Mesenteric fat pad (tissue), 1 donor: Measurements from ENCODE around the gene APOD. TPM values are rescaled to one million over a fixed set of nuclear protein-coding genes. Genes with fewer than 3 reads are reported as not detected.

Source experiments
- DNase-seq: peaks from one replicate; pipeline ENCODE4 v3.0.0-alpha.2; 2020; ENCODE audit warnings: low spot score
- total RNA-seq: library from RNA; stranded (reverse); fragmentation: NEBNext Ultra II Directional; extraction: Animal tissue kit (Norgen Biotek cat#: 25700); gene quantifications from one replicate; pipeline ENCODE4 v1.2.1, GENCODE V29; 2021
- donor health status: DM: yes; HTN: yes; CAD: no.

The APOD gene
- total RNA-seq, 1 donor from 2014 or later = 362 TPM

DNA sequence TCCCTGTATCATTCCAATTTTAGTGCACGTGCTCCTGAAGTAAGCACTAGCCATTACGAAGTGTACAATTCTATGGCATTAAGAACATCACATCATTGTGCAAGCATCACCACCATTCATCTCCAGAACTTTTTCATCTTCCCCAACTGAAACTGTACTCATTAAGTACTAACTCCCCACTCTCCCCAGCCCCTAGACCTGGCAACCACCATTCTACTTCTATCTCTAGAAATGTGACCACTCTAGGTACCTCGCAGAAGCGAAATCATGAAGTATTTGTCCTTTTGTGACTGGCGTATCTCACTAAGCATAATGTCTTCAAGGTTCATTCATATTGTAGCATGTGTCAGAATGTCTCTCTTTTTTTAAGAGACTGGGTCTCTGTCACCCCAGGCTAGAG, 52.1 kb downstream of the APOD start:
- DNase-seq = no peak

DNA sequence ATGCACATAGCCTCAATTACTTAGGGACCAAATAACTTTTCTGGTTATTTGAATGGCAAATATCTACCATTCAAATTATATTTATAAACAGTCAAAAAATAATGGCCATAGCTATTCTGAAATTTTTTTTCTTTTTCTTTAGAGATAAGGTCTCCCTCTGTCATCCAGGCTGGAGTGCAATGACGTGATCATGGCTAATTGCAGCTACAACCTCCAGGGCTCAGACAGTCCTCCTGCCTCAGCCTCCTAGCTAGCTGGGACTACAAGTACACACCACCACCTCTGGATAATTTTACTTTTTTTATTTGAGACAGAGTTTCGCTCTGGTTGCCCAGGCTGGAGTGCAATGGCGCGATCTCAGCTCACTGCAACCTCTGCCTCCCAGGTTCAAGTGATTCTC, 57.2 kb downstream of the APOD start:
- no peak for DNase-seq

- no peak for DNase-seq
Measured at GRCh38 chr3:195524171-195524896, 59.4 kb downstream of the APOD start.

- no peak for DNase-seq
Measured at GRCh38 chr3:195522254-195523023, 61.3 kb downstream of the APOD start.

Other genes with a start within 250 kb of the APOD start
- 53.9 TPM for gene ACAP2, start 140.9 kb downstream of the APOD start, total RNA-seq
- gene PPP1R2, start 40.6 kb downstream of the APOD start, total RNA-seq = 37.7 TPM
- gene MUC20, start 137.0 kb upstream of the APOD start, total RNA-seq = 2.0 TPM
- gene MUC4, start 228.0 kb upstream of the APOD start, total RNA-seq = not detected